Activated CD8-positive, alpha-beta T cell treated with anti-CD3 and anti-CD28 coated beads, Interleukin-2, amount 10 ng/mL, durations not matched to agents 7 days and 5 days (primary cell): Measurements from ENCODE around the gene ELP2. TPM values are rescaled to one million over a fixed set of nuclear protein-coding genes. Genes with fewer than 3 reads are reported as not detected.

Source experiments
- ATAC-seq: fragments of 150-1000 bp; cut with Tn5 transposase; one replicate; pipeline ENCODE4 v1.10.0; 2021; ENCODE audit warnings: moderate library complexity
- CTCF ChIA-PET: fragments of 350-600 bp; sonication (Branson Sonifier 250); formaldehyde crosslinking; loops from one replicate; lab custom pipeline; 2021; ENCODE audit warnings: antibody characterized with exemption; lab: Charles Lee
- POLR2A ChIA-PET: fragments of 350-600 bp; sonication (Branson Sonifier 250); formaldehyde crosslinking; loops from one replicate; lab custom pipeline; 2021; ENCODE audit warnings: antibody characterized with exemption; lab: Charles Lee
- DNase-seq: peaks from one replicate; pipeline ENCODE4 v3.0.0-alpha.2; 2020
- H3K27ac Mint-ChIP-seq: one replicate; pipeline ENCODE4 v1.8.0; 2021; ENCODE audit warnings: mild to moderate bottlenecking, mixed read lengths
- H3K27me3 Mint-ChIP-seq: one replicate; pipeline ENCODE4 v1.8.0; 2021; ENCODE audit warnings: low read depth, mixed read lengths
- H3K36me3 Mint-ChIP-seq: one replicate; pipeline ENCODE4 v1.8.0; 2021; ENCODE audit warnings: low read depth, mixed read lengths
- H3K4me1 Mint-ChIP-seq: one replicate; pipeline ENCODE4 v1.8.0; 2021; ENCODE audit warnings: low read depth, mixed read lengths
- H3K4me3 Mint-ChIP-seq: one replicate; pipeline ENCODE4 v1.8.0; 2021; ENCODE audit warnings: mild to moderate bottlenecking, mixed read lengths
- H3K9me3 Mint-ChIP-seq: one replicate; pipeline ENCODE4 v1.8.0; 2022; ENCODE audit warnings: mixed read lengths; ENCODE audit not compliant: insufficient read depth
- total RNA-seq, 2 experiments: library from RNA; stranded (reverse); gene quantifications; one replicate each; pipeline ENCODE4 v1.2.3, GENCODE V29; 2021

Gene ELP2
- total RNA-seq, 2 experiments from 2014 or later = 57.6 to 60.1 TPM

DNA sequence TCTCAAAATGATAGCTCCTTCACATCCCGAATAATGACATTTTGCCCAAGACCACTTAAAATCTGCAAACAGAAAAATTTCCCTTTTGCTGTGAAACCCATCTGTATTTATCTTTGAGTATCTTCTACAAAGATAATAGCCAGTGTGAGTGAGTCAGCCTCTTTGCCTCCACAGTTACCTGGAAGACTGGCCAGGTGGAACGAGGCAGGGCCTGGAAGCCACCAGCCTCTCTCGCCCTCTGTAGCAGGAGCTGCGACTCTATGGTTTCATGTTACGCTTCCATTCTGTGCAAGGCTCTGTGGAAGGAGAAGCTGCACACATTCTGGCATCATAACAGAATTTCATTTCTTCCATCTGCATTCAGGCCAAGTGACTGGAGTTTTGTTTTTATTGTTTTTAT is 9.5 kb downstream of the ELP2 start:
- Mint-ChIP-seq H3K27ac (no peak overlapping the region), H3K36me3 (peaks cover 38% of the 10 kb centered on the region), H3K9me3 (no peaks in the 10 kb centered on the region), H3K4me3 (no peak overlapping the region), H3K4me1 (peaks cover 9% of the 10 kb centered on the region), H3K27me3 (no peaks in the 10 kb centered on the region)
- DNase-seq (no peak), ATAC-seq (no peak)
- ChIA-PET CTCF (interaction anchor here (1.4 kb wide), 1 partner anchor 145 kb away, joined by 3 read pairs; no protein-coding TSS in a partner anchor), POLR2A (interaction anchor here (1.4 kb wide), 1 partner anchor 10 kb away, joined by 5 read pairs; the partner anchor contains the start of genes ELP2 and SLC39A6)

DNA sequence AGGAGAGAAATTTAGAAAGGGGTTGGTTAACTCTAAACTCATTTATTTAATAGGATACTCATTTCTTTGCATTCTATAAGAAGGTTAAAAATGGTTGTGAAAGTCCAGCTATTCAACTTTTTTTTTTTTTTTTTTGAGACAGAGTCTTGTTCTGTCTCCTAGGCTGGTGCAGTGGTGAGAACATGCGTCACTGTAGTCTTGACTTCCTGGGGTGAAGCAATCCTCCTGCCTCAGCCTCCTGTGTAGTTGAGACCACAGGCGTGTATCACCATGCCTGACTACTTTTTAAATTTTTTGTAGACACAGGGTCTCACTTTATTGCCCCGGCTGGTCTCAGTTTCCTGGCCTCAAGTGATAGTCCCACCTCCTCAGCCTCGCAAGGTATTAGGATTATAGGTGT is 11.9 kb downstream of the ELP2 start:
- CTCF ChIA-PET = interaction anchor here (1.1 kb wide), 1 partner anchor 127 kb away, joined by 3 read pairs; no protein-coding TSS in a partner anchor
- ATAC-seq = no peak
- no peak for DNase-seq
- Mint-ChIP-seq H3K9me3 (no peaks in the 10 kb centered on the region), H3K4me1 (peaks cover 3% of the 10 kb centered on the region), H3K27me3 (no peaks in the 10 kb centered on the region), H3K4me3 (no peak overlapping the region), H3K27ac (no peak overlapping the region), H3K36me3 (peaks cover 46% of the 10 kb centered on the region)
- POLR2A ChIA-PET = no interaction called here

DNA sequence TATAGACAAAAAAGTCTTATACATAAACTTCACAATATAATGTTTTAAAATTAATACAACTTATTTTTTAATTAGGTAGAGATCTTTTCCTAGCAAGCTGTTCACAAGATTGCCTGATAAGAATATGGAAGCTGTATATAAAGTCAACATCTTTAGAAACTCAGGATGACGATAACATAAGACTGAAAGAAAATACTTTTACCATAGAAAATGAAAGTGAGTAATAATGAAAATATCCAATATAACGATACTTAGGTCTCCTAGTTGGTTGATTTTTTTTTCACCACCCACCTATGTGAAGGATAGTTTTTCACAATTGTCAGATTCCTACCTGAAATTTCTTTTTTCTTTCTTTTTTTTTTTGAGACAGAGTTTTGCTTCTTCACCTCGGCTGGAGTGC is 13.1 kb downstream of the ELP2 start:
- H3K4me3 Mint-ChIP-seq = no peak overlapping the region
- no peak overlapping the region for H3K27ac Mint-ChIP-seq
- ATAC-seq = no peak
- peaks cover 45% of the 10 kb centered on the region for H3K36me3 Mint-ChIP-seq
- no peak for DNase-seq
- H3K9me3 Mint-ChIP-seq = no peaks in the 10 kb centered on the region
- ChIA-PET CTCF (interaction anchor here (1.6 kb wide), 1 partner anchor 142 kb away, joined by 5 read pairs; no protein-coding TSS in a partner anchor), POLR2A (interaction anchor here (0.7 to 1.9 kb wide), 2 partner anchors 14 to 145 kb away, joined by 3 to 7 read pairs; partner anchors contain the start of genes ELP2 and SLC39A6)
- H3K4me1 Mint-ChIP-seq = peaks cover 3% of the 10 kb centered on the region
- no peaks in the 10 kb centered on the region for H3K27me3 Mint-ChIP-seq

DNA sequence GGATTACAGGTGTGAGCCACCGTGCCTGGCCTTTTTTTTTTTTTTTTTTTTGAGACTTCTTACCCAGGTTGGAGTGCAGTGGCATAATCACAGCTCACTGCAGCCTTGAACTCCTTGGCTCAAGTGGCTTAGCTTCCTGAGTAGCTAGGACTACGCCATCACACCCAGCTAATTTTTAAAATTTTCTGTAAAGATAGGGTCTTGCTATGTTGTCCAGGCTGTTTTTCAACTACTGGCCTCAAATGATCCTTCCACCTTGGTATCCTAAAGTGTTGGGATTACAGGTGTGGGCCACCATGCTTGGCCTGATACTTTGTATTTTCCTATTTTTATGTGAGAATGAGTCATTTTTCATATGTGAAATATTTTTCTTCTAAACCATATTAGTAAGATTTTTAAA is 13.7 kb downstream of the ELP2 start:
- H3K9me3 Mint-ChIP-seq = no peaks in the 10 kb centered on the region
- no peak for DNase-seq
- CTCF ChIA-PET = interaction anchor here (1.6 kb wide), 1 partner anchor 141 kb away, joined by 5 read pairs; no protein-coding TSS in a partner anchor
- H3K36me3 Mint-ChIP-seq = peaks cover 49% of the 10 kb centered on the region
- POLR2A ChIA-PET = interaction anchor here (1.9 kb wide), 1 partner anchor 14 kb away, joined by 7 read pairs; the partner anchor contains the start of genes ELP2 and SLC39A6
- no peak overlapping the region for H3K27ac Mint-ChIP-seq
- H3K4me1 Mint-ChIP-seq = peaks cover 3% of the 10 kb centered on the region
- no peak for ATAC-seq
- H3K27me3 Mint-ChIP-seq = no peaks in the 10 kb centered on the region
- no peak overlapping the region for H3K4me3 Mint-ChIP-seq

DNA sequence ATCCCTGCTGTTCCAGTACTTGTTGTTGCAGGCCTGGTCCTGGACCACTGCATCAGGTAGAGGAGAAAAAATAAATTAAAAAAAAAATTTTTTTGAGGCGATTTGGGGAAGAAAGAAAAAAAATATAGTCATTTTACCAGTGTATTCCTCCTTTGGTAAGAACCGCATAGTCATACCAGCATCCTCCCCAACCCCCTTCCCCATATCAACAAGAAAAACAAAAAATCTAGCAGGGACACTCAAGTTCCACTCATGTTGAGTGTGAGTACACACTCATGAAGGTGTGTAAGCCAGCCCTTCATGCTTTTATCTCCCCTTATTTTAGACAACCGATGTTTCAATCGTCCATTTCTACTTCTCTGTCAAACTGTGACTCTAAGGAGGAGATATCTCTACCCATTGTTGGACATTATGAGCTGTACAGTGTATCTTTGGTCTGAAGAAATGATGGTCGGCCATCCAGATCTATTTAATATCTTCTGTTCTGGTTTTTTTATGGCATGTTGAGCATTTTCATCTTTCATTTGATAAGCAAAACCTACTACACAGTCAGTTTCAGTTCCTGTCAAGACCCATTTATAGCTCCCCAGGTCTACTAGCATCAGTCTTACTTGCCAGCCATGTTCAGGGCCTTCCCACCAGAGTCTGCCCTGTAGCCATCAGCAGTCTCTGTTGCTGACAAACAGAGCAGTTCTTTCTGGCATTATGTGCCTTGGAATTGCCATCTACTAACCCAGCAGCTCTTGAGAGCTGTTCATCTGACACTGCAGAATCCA is 20.0 kb downstream of the ELP2 start:
- Mint-ChIP-seq H3K36me3 (peaks cover 59% of the 10 kb centered on the region), H3K4me1 (peaks cover 1% of the 10 kb centered on the region), H3K27me3 (no peaks in the 10 kb centered on the region), H3K4me3 (no peak overlapping the region), H3K27ac (no peak overlapping the region), H3K9me3 (no peaks in the 10 kb centered on the region)
- CTCF ChIA-PET = no interaction called here
- no peak for DNase-seq
- POLR2A ChIA-PET = no interaction called here
- no peak for ATAC-seq

DNA sequence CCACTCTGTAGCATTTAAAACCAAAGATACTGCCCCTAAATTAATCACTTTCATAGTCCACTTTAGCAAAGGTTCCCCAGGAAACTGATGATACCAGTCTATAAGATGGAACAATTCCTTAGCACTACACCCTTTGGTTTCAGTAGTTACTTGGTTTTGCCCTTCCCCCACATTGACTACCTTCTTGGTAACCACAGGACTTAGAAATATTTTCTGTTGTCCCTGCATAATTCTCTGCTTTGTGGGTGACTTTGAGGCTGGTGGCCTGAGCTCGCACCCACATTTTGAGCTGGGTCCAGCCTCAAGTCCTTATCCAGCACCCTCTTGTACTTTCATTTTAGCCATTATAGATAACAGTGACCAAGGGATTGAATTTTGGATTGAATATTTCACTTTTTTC is 23.1 kb downstream of the ELP2 start:
- no peak overlapping the region for H3K4me3 Mint-ChIP-seq
- no peak overlapping the region for H3K27ac Mint-ChIP-seq
- DNase-seq = no peak
- no peaks in the 10 kb centered on the region for H3K27me3 Mint-ChIP-seq
- no peak for ATAC-seq
- ChIA-PET CTCF (no interaction called here), POLR2A (no interaction called here)
- peaks cover 59% of the 10 kb centered on the region for H3K36me3 Mint-ChIP-seq
- no peaks in the 10 kb centered on the region for H3K9me3 Mint-ChIP-seq
- peaks cover 1% of the 10 kb centered on the region for H3K4me1 Mint-ChIP-seq

DNA sequence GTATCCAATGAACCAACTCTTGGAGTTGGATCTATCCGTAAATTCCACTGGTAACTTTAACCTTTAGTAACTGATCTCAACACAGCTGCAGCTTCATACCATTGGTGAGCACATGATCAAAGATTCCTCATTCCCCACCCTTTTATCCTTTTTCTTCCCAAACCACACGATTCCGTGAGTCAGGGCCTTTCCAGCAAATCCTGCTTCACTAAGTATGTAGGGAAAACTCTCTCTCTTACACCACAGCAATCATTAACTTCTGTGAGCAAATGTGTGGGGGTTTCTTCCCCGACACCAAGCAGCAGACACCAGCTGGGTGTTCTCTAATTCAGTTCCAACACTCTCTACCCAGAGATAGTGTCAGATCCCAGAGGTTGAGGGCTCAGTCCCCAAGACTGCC is 23.5 kb downstream of the ELP2 start:
- H3K36me3 Mint-ChIP-seq = peaks cover 60% of the 10 kb centered on the region
- DNase-seq = no peak
- ChIA-PET POLR2A (no interaction called here), CTCF (no interaction called here)
- no peak for ATAC-seq
- no peak overlapping the region for H3K27ac Mint-ChIP-seq
- H3K27me3 Mint-ChIP-seq = no peaks in the 10 kb centered on the region
- H3K4me3 Mint-ChIP-seq = no peak overlapping the region
- peaks cover 2% of the 10 kb centered on the region for H3K4me1 Mint-ChIP-seq
- no peaks in the 10 kb centered on the region for H3K9me3 Mint-ChIP-seq

DNA sequence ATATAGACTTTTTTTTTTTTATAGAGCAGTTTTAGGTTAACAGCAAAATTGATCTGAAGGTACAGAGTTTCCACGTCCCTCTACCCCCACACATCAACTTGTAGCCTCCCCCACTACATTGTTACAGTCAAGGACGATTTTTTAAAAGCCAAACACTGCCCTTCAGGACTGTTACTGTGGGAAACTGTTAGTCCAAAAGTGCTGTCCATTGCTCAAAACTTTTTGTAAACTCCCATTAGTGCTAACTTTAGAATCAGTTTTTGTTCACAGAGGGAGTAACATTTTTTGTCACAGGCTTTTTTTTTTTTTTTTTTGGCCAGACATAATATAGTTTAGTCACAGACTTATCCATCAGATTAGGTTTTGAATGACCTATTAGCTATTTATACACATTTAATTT is 24.1 kb downstream of the ELP2 start:
- no peak overlapping the region for H3K27ac Mint-ChIP-seq
- POLR2A ChIA-PET = no interaction called here
- peaks cover 5% of the 10 kb centered on the region for H3K4me1 Mint-ChIP-seq
- ATAC-seq (no peak), DNase-seq (no peak)
- no peaks in the 10 kb centered on the region for H3K27me3 Mint-ChIP-seq
- no peaks in the 10 kb centered on the region for H3K9me3 Mint-ChIP-seq
- H3K36me3 Mint-ChIP-seq = peaks cover 59% of the 10 kb centered on the region
- H3K4me3 Mint-ChIP-seq = no peak overlapping the region
- CTCF ChIA-PET = no interaction called here

DNA sequence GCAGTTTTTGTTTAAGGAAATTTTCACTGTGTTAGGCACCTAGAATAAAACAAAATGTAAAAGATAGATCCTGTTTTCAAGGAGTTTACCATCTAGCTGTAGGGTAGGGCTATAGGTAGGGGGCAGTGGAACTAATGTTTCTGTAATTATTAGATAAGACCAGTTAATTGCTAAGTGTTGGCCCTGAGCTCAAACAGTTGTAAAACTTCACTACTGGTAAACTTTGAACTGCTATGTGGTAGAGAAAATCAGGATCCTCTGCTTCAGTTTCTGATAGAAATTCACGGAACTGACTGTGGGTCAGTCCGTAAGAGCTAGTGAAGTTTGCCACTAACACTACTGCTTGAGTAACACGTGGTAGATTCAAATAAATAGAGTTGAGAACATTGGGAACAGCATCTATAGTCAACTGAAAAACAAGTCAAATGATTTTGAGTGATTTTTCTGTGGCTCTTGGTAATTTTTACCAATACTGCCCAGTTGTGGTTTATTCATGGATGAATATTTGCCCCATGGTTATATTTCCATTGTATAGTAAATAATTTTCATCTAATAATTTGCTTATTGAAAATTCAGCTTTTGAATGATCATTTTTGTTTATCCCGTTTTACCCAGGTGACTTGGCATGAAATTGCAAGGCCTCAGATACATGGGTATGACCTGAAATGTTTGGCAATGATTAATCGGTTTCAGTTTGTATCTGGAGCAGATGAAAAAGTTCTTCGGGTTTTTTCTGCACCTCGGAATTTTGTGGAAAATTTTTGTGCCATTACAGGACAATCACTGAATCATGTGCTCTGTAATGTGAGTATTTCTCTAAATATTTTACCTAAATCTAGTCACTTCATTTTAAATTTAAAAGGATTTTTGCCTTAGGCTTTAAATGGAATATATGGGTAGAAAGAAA is 26.4 kb downstream of the ELP2 start:
- no peaks in the 10 kb centered on the region for H3K9me3 Mint-ChIP-seq
- H3K36me3 Mint-ChIP-seq = peaks cover 56% of the 10 kb centered on the region
- no peak overlapping the region for H3K27ac Mint-ChIP-seq
- no peak overlapping the region for H3K4me3 Mint-ChIP-seq
- CTCF ChIA-PET = no interaction called here
- ATAC-seq (no peak), DNase-seq (no peak)
- no peaks in the 10 kb centered on the region for H3K27me3 Mint-ChIP-seq
- POLR2A ChIA-PET = interaction anchor here (0.6 kb wide), 1 partner anchor 26 kb away, joined by 3 read pairs; the partner anchor contains the start of gene ELP2
- peaks cover 5% of the 10 kb centered on the region for H3K4me1 Mint-ChIP-seq

DNA sequence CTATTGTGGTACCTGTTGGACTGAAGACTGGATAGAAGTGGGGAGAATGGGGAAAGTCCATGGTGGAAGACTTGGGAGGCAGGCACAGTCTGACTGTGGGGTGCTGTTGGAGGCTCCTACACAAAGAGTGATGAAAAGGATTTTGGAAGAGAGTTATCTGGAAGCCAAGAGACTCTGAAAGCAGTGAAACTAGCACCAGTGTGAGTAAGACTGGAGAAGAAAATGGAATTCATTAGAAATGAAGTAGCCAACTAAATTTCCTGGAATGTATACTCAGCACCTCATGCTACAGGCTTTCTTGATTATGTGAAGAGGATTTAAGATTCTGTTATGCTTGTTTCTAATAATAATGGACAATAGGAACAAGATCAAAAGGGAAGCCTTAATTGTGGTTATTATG is 27.7 kb downstream of the ELP2 start:
- POLR2A ChIA-PET = interaction anchor here (0.6 kb wide), 1 partner anchor 468 kb away, joined by 3 read pairs; no protein-coding TSS in a partner anchor
- Mint-ChIP-seq H3K27me3 (no peaks in the 10 kb centered on the region), H3K4me1 (peaks cover 5% of the 10 kb centered on the region), H3K4me3 (no peak overlapping the region), H3K36me3 (peaks cover 61% of the 10 kb centered on the region), H3K9me3 (no peaks in the 10 kb centered on the region), H3K27ac (no peak overlapping the region)
- CTCF ChIA-PET = no interaction called here
- ATAC-seq (no peak), DNase-seq (no peak)

DNA sequence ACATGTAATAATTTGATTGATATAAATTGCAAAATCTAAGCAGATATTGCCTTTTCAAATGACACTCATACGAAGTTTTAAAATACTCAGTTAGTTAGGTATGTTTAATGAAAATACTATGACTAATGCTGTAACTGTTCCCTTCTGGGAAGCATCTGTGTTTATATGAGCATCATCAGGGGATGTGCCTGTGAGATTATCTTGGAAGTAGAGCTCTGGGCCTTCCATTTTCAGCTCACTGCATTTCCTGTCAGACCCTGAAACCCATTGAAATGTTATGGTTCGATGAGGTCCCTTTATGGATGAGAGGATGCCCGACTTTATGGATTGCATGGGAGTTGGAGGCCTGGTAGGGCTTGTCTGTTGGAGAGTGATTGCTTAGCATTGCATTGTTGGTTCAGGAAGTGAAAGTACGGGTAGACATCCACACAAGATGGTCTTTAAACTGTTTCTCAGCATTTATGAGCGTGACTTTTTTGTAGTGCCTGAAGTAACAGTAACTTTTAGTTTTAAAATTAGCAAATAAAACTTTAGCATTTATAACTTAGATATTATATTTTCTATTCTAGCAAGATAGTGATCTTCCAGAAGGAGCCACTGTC is 28.7 kb downstream of the ELP2 start:
- Mint-ChIP-seq H3K27me3 (no peaks in the 10 kb centered on the region), H3K4me3 (no peak overlapping the region), H3K27ac (no peak overlapping the region), H3K36me3 (peaks cover 59% of the 10 kb centered on the region), H3K4me1 (peaks cover 3% of the 10 kb centered on the region), H3K9me3 (no peaks in the 10 kb centered on the region)
- POLR2A ChIA-PET = interaction anchor here (1.1 kb wide), 1 partner anchor 32 kb away, joined by 3 read pairs; no protein-coding TSS in a partner anchor
- CTCF ChIA-PET = no interaction called here
- ATAC-seq (no peak), DNase-seq (no peak)
